Measurements from ENCODE around the gene BANP. TPM values are rescaled to one million over a fixed set of nuclear protein-coding genes. Genes with fewer than 3 reads are reported as not detected.
A peak's percentile ranks its signal among the peaks of the same experiment; 100 is the strongest.

Gene BANP
- total and polyA plus RNA-seq, 2 donors from 2014 or later = 12.4 to 26.3 TPM

- H3K27ac ChIP-seq (ENCODE audit: low read depth in 2 of 2, low read length in 2 of 2) = no peak overlapping the region
- no peak overlapping the region for H3K9ac ChIP-seq (ENCODE audit: low read length in 3 of 3)
- FAIRE-seq (no peak), DNase-seq (peak in 1 of 5 donors; percentile 64)
- H3K9me3 ChIP-seq (ENCODE audit: control insufficient read depth in 2 of 3, insufficient read depth in 1 of 3, low read length in 3 of 3) = no peaks in the 10 kb centered on the region
- intact Hi-C loops (cut with DNase I) = no loop called here
- peaks cover 0 to 8% (median 0%) of the 10 kb centered on the region in 3 donors for H3K4me1 ChIP-seq (ENCODE audit: control insufficient read depth in 2 of 3, insufficient read depth in 2 of 3, low read depth in 1 of 3, low read length in 3 of 3)
- H3K27me3 ChIP-seq (ENCODE audit: control insufficient read depth, insufficient read depth, low read length) = no peaks in the 10 kb centered on the region
- peaks cover 0 to 9% (median 3%) of the 10 kb centered on the region in 3 donors for H3K36me3 ChIP-seq (ENCODE audit: control insufficient read depth in 2 of 3, insufficient read depth in 3 of 3, low read length in 3 of 3)
- H3K4me3 ChIP-seq (ENCODE audit: low read length in 3 of 3) = no peak overlapping the region
- TF ChIP-seq CTCF (IDR thresholded peaks at IDR 0.05; ENCODE audit: borderline replicate concordance, extremely low read depth, insufficient read depth) = no peak
Observed at GRCh38 chr16:88064011-88064888, 113.0 kb downstream of the BANP start.

- Histone ChIP-seq H3K27ac (ENCODE audit: low read depth in 2 of 2, low read length in 2 of 2) (no peak overlapping the region), H3K4me1 (ENCODE audit: control insufficient read depth in 2 of 3, insufficient read depth in 2 of 3, low read depth in 1 of 3, low read length in 3 of 3) (peaks cover 0 to 8% (median 0%) of the 10 kb centered on the region in 3 donors), H3K27me3 (ENCODE audit: control insufficient read depth, insufficient read depth, low read length) (no peaks in the 10 kb centered on the region), H3K4me3 (ENCODE audit: low read length in 3 of 3) (no peak overlapping the region), H3K9ac (ENCODE audit: low read length in 3 of 3) (no peak overlapping the region), H3K36me3 (ENCODE audit: control insufficient read depth in 2 of 3, insufficient read depth in 3 of 3, low read length in 3 of 3) (peaks cover 0 to 9% (median 6%) of the 10 kb centered on the region in 3 donors), H3K9me3 (ENCODE audit: control insufficient read depth in 2 of 3, insufficient read depth in 1 of 3, low read length in 3 of 3) (no peaks in the 10 kb centered on the region)
- no peak for FAIRE-seq
- intact Hi-C loops (cut with DNase I) = no loop called here
- TF ChIP-seq CTCF (IDR thresholded peaks at IDR 0.05; ENCODE audit: borderline replicate concordance, extremely low read depth, insufficient read depth) = no peak
- DNase-seq = peak in 1 of 5 donors; percentile 43
Observed at GRCh38 chr16:88064889-88065746, 113.9 kb downstream of the BANP start.

- Histone ChIP-seq H3K9ac (ENCODE audit: low read length in 3 of 3) (no peak overlapping the region), H3K27me3 (ENCODE audit: control insufficient read depth, insufficient read depth, low read length) (no peaks in the 10 kb centered on the region), H3K4me1 (ENCODE audit: control insufficient read depth in 2 of 3, insufficient read depth in 2 of 3, low read depth in 1 of 3, low read length in 3 of 3) (peaks cover 0 to 8% (median 0%) of the 10 kb centered on the region in 3 donors), H3K36me3 (ENCODE audit: control insufficient read depth in 2 of 3, insufficient read depth in 3 of 3, low read length in 3 of 3) (peaks cover 0 to 7% (median 6%) of the 10 kb centered on the region in 3 donors), H3K27ac (ENCODE audit: low read depth in 2 of 2, low read length in 2 of 2) (no peak overlapping the region), H3K9me3 (ENCODE audit: control insufficient read depth in 2 of 3, insufficient read depth in 1 of 3, low read length in 3 of 3) (no peaks in the 10 kb centered on the region), H3K4me3 (ENCODE audit: low read length in 3 of 3) (no peak overlapping the region)
- FAIRE-seq (no peak), DNase-seq (peak in 1 of 5 donors; percentile 54)
- no peak for TF ChIP-seq CTCF (IDR thresholded peaks at IDR 0.05; ENCODE audit: borderline replicate concordance, extremely low read depth, insufficient read depth)
- intact Hi-C loops (cut with DNase I) = no loop called here
Observed at GRCh38 chr16:88065747-88066142, 114.5 kb downstream of the BANP start.

Measured in kidney (tissue), 14 donors.